SK-N-SH treated with all-trans-retinoic acid at 6 μM for 48 hours (cell line): ENCODE measurements around the gene NFASC.
A peak's percentile ranks its signal among the peaks of the same experiment; 100 is the strongest.

Experiments used
- ATAC-seq: fragments of 200-7000 bp; cut with Tn5 transposase; 3 replicates; pipeline ENCODE4 v1.9.1; 2020; ENCODE audit warnings: mild to moderate bottlenecking, moderate library complexity
- ARNTL ChIP-seq: fragments of 450-650 bp; formaldehyde crosslinking; IDR thresholded peaks from 2 replicates; pipeline ENCODE4 v1.5.0; 2020; ENCODE audit warnings: low read depth, mild to moderate bottlenecking, moderate library complexity, borderline replicate concordance
- BACH2 ChIP-seq: fragments of 250-450 bp; sonication (Bioruptor Pico); IDR thresholded peaks from 2 replicates; pipeline ENCODE4 v1.9.0; 2021; ENCODE audit warnings: mild to moderate bottlenecking, borderline replicate concordance
- CSDC2 ChIP-seq: fragments of 250-450 bp; sonication (Bioruptor Pico); IDR thresholded peaks from 2 replicates; pipeline ENCODE4 v1.5.0; 2020; ENCODE audit warnings: mild to moderate bottlenecking, moderate library complexity
- ESRRG ChIP-seq: fragments of 250-450 bp; sonication (Bioruptor Pico); IDR thresholded peaks from 2 replicates; pipeline ENCODE4 v1.6.1; 2021; ENCODE audit warnings: mild to moderate bottlenecking
- GLIS3 ChIP-seq: fragments of 250-450 bp; sonication (Bioruptor Pico); IDR thresholded peaks from 2 replicates; pipeline ENCODE4 v1.5.0; 2020; ENCODE audit warnings: mild to moderate bottlenecking, moderate library complexity
- ISL1 ChIP-seq: fragments of 250-450 bp; sonication (Bioruptor Pico); IDR thresholded peaks from 2 replicates; pipeline ENCODE4 v2.1.2; 2022; ENCODE audit warnings: mild to moderate bottlenecking, moderate library complexity
- OSR1 ChIP-seq: fragments of 250-450 bp; sonication (Bioruptor Pico); IDR thresholded peaks from 2 replicates; pipeline ENCODE4 v1.8.0; 2022; ENCODE audit warnings: moderate library complexity, mild to moderate bottlenecking, inconsistent platforms
- PPARA ChIP-seq: fragments of 250-450 bp; sonication (Bioruptor Pico); IDR thresholded peaks from 2 replicates; pipeline ENCODE4 v1.5.0; 2020; ENCODE audit warnings: mild to moderate bottlenecking, borderline replicate concordance
- RARB ChIP-seq: fragments of 250-450 bp; sonication (Bioruptor Pico); IDR thresholded peaks from 2 replicates; pipeline ENCODE4 v1.8.0; 2021; ENCODE audit warnings: mild to moderate bottlenecking, moderate library complexity
- SNAI2 ChIP-seq: fragments of 250-450 bp; sonication (Bioruptor Pico); IDR thresholded peaks from 2 replicates; pipeline ENCODE4 v1.5.0; 2020; ENCODE audit warnings: mild to moderate bottlenecking, moderate library complexity
- TOX ChIP-seq: fragments of 250-450 bp; sonication (Bioruptor Pico); IDR thresholded peaks from 2 replicates; pipeline ENCODE4 v1.8.0; 2021; ENCODE audit warnings: mild to moderate bottlenecking, moderate library complexity, borderline replicate concordance
- ZC3H10 ChIP-seq: fragments of 250-450 bp; sonication (Bioruptor Pico); IDR thresholded peaks from 2 replicates; pipeline ENCODE4 v1.5.1; 2021; ENCODE audit warnings: mild to moderate bottlenecking, moderate library complexity
- ZFP30 ChIP-seq: fragments of 450-650 bp; formaldehyde crosslinking; IDR thresholded peaks from 2 replicates; pipeline ENCODE4 v1.5.0; 2022; ENCODE audit warnings: mild to moderate bottlenecking, moderate library complexity
- ZNF565 ChIP-seq: fragments of 450-650 bp; formaldehyde crosslinking; conservative IDR thresholded peaks from 2 replicates; pipeline ENCODE4 v1.5.0; 2020; ENCODE audit warnings: low read depth, mild to moderate bottlenecking, moderate library complexity
- ZNF70 ChIP-seq: fragments of 450-650 bp; formaldehyde crosslinking; IDR thresholded peaks from 2 replicates; pipeline ENCODE4 v1.5.0; 2020; ENCODE audit warnings: mild to moderate bottlenecking, moderate library complexity
- ZNF8 ChIP-seq: fragments of 450-650 bp; formaldehyde crosslinking; IDR thresholded peaks from 2 replicates; pipeline ENCODE4 v1.5.0; 2020; ENCODE audit warnings: mild to moderate bottlenecking, moderate library complexity
- TF ChIP-seq, protein P1 (sequence below): fragments of 250-450 bp; sonication (Bioruptor Pico); IDR thresholded peaks from 2 replicates; pipeline ENCODE4 v1.5.1; 2020; ENCODE audit warnings: low read depth, mild to moderate bottlenecking, moderate library complexity
- TF ChIP-seq, protein P2 (sequence below): fragments of 250-450 bp; sonication (Bioruptor Pico); IDR thresholded peaks from 2 replicates; pipeline ENCODE4 v1.8.0; 2021; ENCODE audit warnings: low read depth, mild to moderate bottlenecking, moderate library complexity, borderline replicate concordance
- TF ChIP-seq, protein P3 (sequence below): fragments of 250-450 bp; sonication (Bioruptor Pico); IDR thresholded peaks from 2 replicates; pipeline ENCODE4 v1.5.1; 2021; ENCODE audit warnings: mild to moderate bottlenecking, moderate library complexity
- TF ChIP-seq, protein P4 (sequence below): fragments of 250-450 bp; sonication (Bioruptor Pico); IDR thresholded peaks from 2 replicates; pipeline ENCODE4 v1.8.0; 2020; ENCODE audit warnings: mild to moderate bottlenecking, moderate library complexity, borderline replicate concordance
- TF ChIP-seq, protein P5 (sequence below): fragments of 250-450 bp; sonication (Bioruptor Pico); IDR thresholded peaks from 2 replicates; pipeline ENCODE4 v1.5.0; 2020; ENCODE audit warnings: mild to moderate bottlenecking, moderate library complexity

The NFASC gene

DNA sequence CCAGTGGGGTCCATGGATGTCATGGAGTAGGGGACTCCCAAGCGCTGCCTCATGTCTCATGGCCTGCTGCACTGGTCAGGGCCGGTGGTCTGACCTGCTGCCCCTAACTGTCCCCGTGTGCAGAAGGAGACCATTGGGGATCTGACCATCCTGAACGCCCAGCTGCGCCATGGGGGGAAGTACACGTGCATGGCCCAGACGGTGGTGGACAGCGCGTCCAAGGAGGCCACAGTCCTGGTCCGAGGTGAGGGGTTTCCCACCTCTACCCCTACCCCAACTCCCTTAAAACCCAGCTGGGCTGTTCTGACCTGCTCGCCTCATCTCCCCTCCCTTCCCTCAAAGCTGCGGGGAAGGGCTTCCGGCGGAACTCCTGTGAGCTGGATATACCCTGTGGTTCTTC, 195.0 kb downstream of the NFASC start:
- TF ChIP-seq BACH2 (CRISPR knock-in tag) = no peak
- TF ChIP-seq ZC3H10 = no peak
- no peak for TF ChIP-seq OSR1 (CRISPR knock-in tag)
- TF ChIP-seq ZNF70 (CRISPR knock-in tag) = no peak
- TF ChIP-seq TOX (CRISPR knock-in tag) = no peak
- no peak for TF ChIP-seq SNAI2
- TF ChIP-seq GLIS3 (CRISPR knock-in tag) = no peak
- no peak for TF ChIP-seq ESRRG
- no peak for TF ChIP-seq ZNF565 (CRISPR knock-in tag)
- TF ChIP-seq ARNTL = no peak
- no peak for TF ChIP-seq CSDC2 (CRISPR knock-in tag)
- no peak for TF ChIP-seq ZFP30
- no peak for TF ChIP-seq ZNF8
- TF ChIP-seq, all 23 proteins: peak for 0
- ATAC-seq = no peak

DNA sequence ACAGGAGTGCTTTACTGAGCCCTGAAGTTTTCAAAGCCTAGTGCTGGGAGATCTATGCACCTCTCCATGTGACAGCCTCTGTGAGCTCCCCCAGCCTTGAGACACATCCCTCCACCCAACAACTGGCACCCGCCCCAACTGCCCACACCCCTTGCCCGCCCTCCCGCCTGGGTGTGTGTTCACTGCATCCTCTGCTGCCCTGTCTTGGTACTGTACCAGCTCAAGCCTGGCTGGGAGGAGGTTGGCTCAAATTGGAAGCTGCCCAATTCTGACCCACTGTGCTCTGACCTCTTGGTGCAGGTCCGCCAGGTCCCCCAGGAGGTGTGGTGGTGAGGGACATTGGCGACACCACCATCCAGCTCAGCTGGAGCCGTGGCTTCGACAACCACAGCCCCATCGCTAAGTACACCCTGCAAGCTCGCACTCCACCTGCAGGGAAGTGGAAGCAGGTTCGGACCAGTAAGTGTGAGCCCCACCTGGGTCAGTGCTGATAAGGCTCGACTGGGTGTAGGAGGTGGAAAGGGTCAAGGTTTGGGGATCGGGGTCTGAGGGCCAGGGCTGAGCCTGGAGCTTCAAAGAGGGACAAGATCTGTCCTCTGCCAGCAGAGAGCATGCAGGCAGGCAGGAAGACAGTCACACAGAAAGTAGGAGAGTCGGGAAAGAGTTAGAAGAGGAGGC, 195.6 kb downstream of the NFASC start:
- ATAC-seq = peak; percentile 47
- TF ChIP-seq CSDC2 (CRISPR knock-in tag) (no peak), OSR1 (CRISPR knock-in tag) (no peak), ESRRG (no peak), RARB (no peak), ZC3H10 (no peak), PPARA (no peak), BACH2 (CRISPR knock-in tag) (no peak), TOX (CRISPR knock-in tag) (no peak), ZNF70 (CRISPR knock-in tag) (no peak), ZNF565 (CRISPR knock-in tag) (no peak)
- TF ChIP-seq, protein P1, sequence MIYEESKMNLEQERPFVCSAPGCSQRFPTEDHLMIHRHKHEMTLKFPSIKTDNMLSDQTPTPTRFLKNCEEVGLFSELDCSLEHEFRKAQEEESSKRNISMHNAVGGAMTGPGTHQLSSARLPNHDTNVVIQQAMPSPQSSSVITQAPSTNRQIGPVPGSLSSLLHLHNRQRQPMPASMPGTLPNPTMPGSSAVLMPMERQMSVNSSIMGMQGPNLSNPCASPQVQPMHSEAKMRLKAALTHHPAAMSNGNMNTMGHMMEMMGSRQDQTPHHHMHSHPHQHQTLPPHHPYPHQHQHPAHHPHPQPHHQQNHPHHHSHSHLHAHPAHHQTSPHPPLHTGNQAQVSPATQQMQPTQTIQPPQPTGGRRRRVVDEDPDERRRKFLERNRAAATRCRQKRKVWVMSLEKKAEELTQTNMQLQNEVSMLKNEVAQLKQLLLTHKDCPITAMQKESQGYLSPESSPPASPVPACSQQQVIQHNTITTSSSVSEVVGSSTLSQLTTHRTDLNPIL (CRISPR knock-in tag) = no peak
- TF ChIP-seq, protein P2, sequence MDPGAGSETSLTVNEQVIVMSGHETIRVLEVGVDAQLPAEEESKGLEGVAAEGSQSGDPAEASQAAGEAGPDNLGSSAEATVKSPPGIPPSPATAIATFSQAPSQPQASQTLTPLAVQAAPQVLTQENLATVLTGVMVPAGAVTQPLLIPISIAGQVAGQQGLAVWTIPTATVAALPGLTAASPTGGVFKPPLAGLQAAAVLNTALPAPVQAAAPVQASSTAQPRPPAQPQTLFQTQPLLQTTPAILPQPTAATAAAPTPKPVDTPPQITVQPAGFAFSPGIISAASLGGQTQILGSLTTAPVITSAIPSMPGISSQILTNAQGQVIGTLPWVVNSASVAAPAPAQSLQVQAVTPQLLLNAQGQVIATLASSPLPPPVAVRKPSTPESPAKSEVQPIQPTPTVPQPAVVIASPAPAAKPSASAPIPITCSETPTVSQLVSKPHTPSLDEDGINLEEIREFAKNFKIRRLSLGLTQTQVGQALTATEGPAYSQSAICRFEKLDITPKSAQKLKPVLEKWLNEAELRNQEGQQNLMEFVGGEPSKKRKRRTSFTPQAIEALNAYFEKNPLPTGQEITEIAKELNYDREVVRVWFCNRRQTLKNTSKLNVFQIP (CRISPR knock-in tag) = no peak
- TF ChIP-seq, protein P3, sequence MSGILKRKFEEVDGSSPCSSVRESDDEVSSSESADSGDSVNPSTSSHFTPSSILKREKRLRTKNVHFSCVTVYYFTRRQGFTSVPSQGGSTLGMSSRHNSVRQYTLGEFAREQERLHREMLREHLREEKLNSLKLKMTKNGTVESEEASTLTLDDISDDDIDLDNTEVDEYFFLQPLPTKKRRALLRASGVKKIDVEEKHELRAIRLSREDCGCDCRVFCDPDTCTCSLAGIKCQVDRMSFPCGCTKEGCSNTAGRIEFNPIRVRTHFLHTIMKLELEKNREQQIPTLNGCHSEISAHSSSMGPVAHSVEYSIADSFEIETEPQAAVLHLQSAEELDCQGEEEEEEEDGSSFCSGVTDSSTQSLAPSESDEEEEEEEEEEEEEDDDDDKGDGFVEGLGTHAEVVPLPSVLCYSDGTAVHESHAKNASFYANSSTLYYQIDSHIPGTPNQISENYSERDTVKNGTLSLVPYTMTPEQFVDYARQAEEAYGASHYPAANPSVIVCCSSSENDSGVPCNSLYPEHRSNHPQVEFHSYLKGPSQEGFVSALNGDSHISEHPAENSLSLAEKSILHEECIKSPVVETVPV (CRISPR knock-in tag) = no peak
- TF ChIP-seq, protein P4, sequence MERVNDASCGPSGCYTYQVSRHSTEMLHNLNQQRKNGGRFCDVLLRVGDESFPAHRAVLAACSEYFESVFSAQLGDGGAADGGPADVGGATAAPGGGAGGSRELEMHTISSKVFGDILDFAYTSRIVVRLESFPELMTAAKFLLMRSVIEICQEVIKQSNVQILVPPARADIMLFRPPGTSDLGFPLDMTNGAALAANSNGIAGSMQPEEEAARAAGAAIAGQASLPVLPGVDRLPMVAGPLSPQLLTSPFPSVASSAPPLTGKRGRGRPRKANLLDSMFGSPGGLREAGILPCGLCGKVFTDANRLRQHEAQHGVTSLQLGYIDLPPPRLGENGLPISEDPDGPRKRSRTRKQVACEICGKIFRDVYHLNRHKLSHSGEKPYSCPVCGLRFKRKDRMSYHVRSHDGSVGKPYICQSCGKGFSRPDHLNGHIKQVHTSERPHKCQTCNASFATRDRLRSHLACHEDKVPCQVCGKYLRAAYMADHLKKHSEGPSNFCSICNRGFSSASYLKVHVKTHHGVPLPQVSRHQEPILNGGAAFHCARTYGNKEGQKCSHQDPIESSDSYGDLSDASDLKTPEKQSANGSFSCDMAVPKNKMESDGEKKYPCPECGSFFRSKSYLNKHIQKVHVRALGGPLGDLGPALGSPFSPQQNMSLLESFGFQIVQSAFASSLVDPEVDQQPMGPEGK (CRISPR knock-in tag) = no peak

DNA sequence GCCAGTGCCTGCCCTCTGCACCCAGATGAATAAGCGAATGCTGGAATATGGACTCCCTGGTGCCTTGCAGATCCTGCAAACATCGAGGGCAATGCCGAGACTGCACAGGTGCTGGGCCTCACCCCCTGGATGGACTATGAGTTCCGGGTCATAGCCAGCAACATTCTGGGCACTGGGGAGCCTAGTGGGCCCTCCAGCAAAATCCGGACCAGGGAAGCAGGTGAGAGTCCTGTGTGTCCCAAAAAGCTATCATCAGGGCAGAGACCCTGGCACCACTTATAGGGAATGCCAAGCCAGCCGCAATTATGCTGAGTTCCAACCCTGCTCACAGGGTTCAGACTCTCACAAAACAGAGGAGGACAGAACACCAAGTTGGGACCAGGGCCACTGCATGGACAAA, 196.4 kb downstream of the NFASC start:
- no peak for ATAC-seq
- TF ChIP-seq PPARA = no peak
- no peak for TF ChIP-seq ZNF8
- TF ChIP-seq ZNF70 (CRISPR knock-in tag) = no peak
- TF ChIP-seq, protein P3 (CRISPR knock-in tag) = no peak
- no peak for TF ChIP-seq SNAI2
- no peak for TF ChIP-seq TOX (CRISPR knock-in tag)
- no peak for TF ChIP-seq OSR1 (CRISPR knock-in tag)
- TF ChIP-seq BACH2 (CRISPR knock-in tag) = no peak
- no peak for TF ChIP-seq ARNTL
- TF ChIP-seq, protein P1 (CRISPR knock-in tag) = no peak
- TF ChIP-seq ZFP30 = no peak
- TF ChIP-seq, protein P4 (CRISPR knock-in tag) = no peak
- TF ChIP-seq, protein P5, sequence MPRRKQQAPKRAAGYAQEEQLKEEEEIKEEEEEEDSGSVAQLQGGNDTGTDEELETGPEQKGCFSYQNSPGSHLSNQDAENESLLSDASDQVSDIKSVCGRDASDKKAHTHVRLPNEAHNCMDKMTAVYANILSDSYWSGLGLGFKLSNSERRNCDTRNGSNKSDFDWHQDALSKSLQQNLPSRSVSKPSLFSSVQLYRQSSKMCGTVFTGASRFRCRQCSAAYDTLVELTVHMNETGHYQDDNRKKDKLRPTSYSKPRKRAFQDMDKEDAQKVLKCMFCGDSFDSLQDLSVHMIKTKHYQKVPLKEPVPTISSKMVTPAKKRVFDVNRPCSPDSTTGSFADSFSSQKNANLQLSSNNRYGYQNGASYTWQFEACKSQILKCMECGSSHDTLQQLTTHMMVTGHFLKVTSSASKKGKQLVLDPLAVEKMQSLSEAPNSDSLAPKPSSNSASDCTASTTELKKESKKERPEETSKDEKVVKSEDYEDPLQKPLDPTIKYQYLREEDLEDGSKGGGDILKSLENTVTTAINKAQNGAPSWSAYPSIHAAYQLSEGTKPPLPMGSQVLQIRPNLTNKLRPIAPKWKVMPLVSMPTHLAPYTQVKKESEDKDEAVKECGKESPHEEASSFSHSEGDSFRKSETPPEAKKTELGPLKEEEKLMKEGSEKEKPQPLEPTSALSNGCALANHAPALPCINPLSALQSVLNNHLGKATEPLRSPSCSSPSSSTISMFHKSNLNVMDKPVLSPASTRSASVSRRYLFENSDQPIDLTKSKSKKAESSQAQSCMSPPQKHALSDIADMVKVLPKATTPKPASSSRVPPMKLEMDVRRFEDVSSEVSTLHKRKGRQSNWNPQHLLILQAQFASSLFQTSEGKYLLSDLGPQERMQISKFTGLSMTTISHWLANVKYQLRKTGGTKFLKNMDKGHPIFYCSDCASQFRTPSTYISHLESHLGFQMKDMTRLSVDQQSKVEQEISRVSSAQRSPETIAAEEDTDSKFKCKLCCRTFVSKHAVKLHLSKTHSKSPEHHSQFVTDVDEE (CRISPR knock-in tag) = no peak
- no peak for TF ChIP-seq CSDC2 (CRISPR knock-in tag)
- TF ChIP-seq ZC3H10 = no peak
- no peak for TF ChIP-seq ESRRG
- TF ChIP-seq RARB = no peak
- TF ChIP-seq ISL1 = no peak
